RWPE2 (cell line): Measurements from ENCODE around the gene ANKRD42.
A peak's percentile ranks its signal among the peaks of the same experiment; 100 is the strongest.
"Not testable (repeated sequence)": the region's sequence is repeated elsewhere in the genome, so short reads cannot be mapped to it uniquely, and the experiment has no call there.

Source experiments
- ATAC-seq: fragments of 200-7000 bp; cut with Tn5 transposase; 3 replicates; pipeline ENCODE4 v1.9.1; 2021; ENCODE audit warnings: low read depth
- DNase-seq: peaks from one replicate; pipeline ENCODE4 v3.0.0-alpha.2; 2020; ENCODE audit warnings: low spot score
- H3K27ac ChIP-seq: fragments of 450-650 bp; 2 replicates; pipeline ENCODE4 v1.5.1; 2017; ENCODE audit warnings: mild to moderate bottlenecking; ENCODE audit not compliant: poor library complexity, severe bottlenecking
- H3K27me3 ChIP-seq: fragments of 250-450 bp; sonication (Bioruptor Pico); 2 replicates; pipeline ENCODE4 v1.5.1; 2021; ENCODE audit warnings: mild to moderate bottlenecking, moderate library complexity; ENCODE audit not compliant: insufficient read depth, poor library complexity, severe bottlenecking
- H3K36me3 ChIP-seq: fragments of 250-450 bp; sonication (Bioruptor Pico); 2 replicates; pipeline ENCODE4 v1.5.1; 2020; ENCODE audit warnings: low read depth, mild to moderate bottlenecking, moderate library complexity
- H3K4me1 ChIP-seq: fragments of 250-450 bp; sonication (Bioruptor Pico); 2 replicates; pipeline ENCODE4 v1.5.1; 2021; ENCODE audit warnings: mild to moderate bottlenecking, moderate library complexity; ENCODE audit not compliant: insufficient read depth, poor library complexity, severe bottlenecking
- H3K4me3 ChIP-seq: fragments of 250-450 bp; sonication (Bioruptor Pico); 2 replicates; pipeline ENCODE4 v1.5.1; 2021; ENCODE audit warnings: mild to moderate bottlenecking, moderate library complexity; ENCODE audit not compliant: severe bottlenecking
- H3K9me3 ChIP-seq: fragments of 250-450 bp; sonication (Bioruptor Pico); 2 replicates; pipeline ENCODE4 v1.5.1; 2021; ENCODE audit warnings: mild to moderate bottlenecking, moderate library complexity; ENCODE audit not compliant: severe bottlenecking
- CTCF ChIP-seq: fragments of 450-650 bp; IDR thresholded peaks from one replicate; pipeline ENCODE4 v1.5.1; 2017; ENCODE audit warnings: mild to moderate bottlenecking, moderate library complexity; ENCODE audit not compliant: poor library complexity, severe bottlenecking

Gene ANKRD42

DNA sequence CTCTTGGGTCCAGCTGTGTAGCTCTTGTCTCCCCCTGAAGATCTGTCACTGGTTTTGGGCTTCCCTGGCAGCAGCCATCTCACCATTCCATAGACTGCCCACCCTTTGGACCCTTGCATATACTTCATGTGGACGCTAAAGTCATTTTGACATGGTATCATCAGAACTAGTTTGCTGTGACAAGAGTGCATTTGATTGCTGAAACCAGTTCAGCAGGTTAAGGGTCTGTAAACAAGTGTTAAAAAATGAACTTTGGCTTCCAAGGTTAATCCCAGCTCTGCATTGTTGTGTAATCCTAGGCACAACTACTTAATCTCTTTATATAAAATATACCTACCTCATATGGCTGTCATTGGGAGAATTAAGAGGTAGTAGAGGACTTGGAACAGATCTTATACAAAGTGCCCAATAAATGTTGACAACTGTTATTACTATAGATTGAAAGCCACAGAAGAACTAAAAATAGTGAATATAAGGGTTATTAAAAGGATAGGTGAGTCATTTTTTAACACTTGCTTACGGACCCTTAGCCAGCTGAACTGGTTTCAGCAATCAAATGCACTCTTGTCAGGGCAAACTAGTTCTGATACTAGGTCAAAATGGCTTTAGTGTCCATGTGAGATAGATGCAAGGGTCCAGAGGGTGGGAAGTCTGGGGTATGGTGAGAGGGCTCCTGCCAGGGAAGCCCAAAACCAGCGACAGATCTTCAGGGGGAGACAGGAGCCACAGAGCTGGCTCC, 63.3 kb downstream of the ANKRD42 start:
- H3K36me3 ChIP-seq, result peaks cover 18% of the 10 kb centered on the region
- H3K27ac ChIP-seq, result no peak overlapping the region
- no peak for TF ChIP-seq CTCF
- ATAC-seq (no peak), DNase-seq (no peak)
- H3K27me3 ChIP-seq, result no peaks in the 10 kb centered on the region
- no peaks in the 10 kb centered on the region for H3K9me3 ChIP-seq
- H3K4me3 ChIP-seq, result no peak overlapping the region
- H3K4me1 ChIP-seq, result peaks cover 6% of the 10 kb centered on the region

DNA sequence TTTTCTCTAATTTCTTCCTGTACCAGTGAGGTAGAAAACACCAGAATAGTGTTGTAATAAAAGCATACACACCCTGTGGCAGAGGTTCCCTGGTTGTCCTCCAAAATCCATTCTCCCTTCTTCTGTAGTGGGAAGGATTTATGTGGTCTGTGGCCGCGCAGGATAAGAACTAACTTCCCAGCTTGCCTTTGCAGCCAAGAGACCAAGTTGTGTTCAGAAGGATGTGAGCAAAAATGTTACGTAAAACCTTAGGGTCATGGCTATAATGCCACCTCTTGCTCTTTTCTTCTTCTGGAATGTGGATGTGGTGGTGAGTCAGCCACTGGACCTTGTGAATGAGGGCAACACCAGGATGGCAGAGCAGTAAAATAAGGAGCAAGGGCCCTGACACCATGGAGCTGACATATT, 64.3 kb downstream of the ANKRD42 start:
- no peak overlapping the region for H3K4me3 ChIP-seq
- H3K4me1 ChIP-seq, result peaks cover 6% of the 10 kb centered on the region
- DNase-seq (no peak), ATAC-seq (peak; percentile 88)
- no peaks in the 10 kb centered on the region for H3K9me3 ChIP-seq
- no peak for TF ChIP-seq CTCF
- peaks cover 25% of the 10 kb centered on the region for H3K36me3 ChIP-seq
- H3K27ac ChIP-seq, result no peak overlapping the region
- H3K27me3 ChIP-seq, result no peaks in the 10 kb centered on the region

GRCh38 chr11:83259559-83259958, 66.0 kb downstream of the ANKRD42 start:
- peaks cover 43% of the 10 kb centered on the region for H3K36me3 ChIP-seq
- no peaks in the 10 kb centered on the region for H3K27me3 ChIP-seq
- DNase-seq (no peak), ATAC-seq (no peak)
- no peak for TF ChIP-seq CTCF
- H3K27ac ChIP-seq, result no peak overlapping the region
- no peaks in the 10 kb centered on the region for H3K9me3 ChIP-seq
- H3K4me3 ChIP-seq, result no peak overlapping the region
- H3K4me1 ChIP-seq, result peaks cover 6% of the 10 kb centered on the region

DNA sequence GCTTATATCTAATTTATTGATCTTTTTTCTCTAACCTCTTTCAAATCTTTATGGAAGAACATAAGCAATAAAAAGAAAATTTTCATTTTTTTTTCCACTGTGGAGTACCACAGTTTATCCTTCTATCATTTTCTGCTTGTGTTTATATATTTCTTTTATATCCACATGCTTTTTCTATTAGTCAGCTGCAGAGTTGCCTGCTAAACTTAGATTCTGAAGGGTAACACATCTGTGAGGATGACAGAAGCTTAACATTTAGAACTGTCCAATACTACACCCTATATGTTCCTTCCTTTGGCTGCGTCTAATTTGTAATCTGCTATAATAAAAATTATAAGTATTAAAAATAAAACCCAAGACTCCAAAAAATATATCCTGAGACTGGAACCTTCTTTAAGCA, 71.8 kb downstream of the ANKRD42 start:
- TF ChIP-seq CTCF, result no peak
- ATAC-seq, result no peak
- no peaks in the 10 kb centered on the region for H3K9me3 ChIP-seq

DNA sequence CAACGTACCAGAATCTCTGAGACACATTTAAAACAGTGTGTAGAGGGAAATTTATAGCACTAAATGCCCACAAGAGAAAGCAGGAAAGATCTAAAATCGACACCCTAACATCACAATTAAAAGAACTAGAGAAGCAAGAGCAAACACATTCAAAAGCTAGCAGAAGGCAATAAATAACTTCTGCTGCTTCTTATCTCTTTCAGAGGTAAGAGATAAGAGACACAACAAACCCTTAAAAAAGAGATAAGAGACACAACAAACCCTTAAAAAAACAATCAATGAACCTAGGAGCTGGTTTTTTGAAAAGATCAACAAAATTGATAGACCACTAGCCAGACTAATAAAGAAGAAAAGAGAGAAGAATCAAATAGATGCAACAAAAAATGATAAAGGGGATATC, 75.6 kb downstream of the ANKRD42 start:
- H3K4me1 ChIP-seq, H3K27ac ChIP-seq, H3K27me3 ChIP-seq, H3K9me3 ChIP-seq, H3K4me3 ChIP-seq, ATAC-seq, DNase-seq: not testable (repeated sequence)
- H3K36me3 ChIP-seq, result peaks cover 58% of the 10 kb centered on the region

More for the DNA sequence above, 71.8 kb downstream of the ANKRD42 start:
- no peak overlapping the region for H3K4me3 ChIP-seq
- DNase-seq, result no peak
- peaks cover 58% of the 10 kb centered on the region for H3K36me3 ChIP-seq
- H3K27ac ChIP-seq, result no peak overlapping the region
- no peaks in the 10 kb centered on the region for H3K4me1 ChIP-seq
- no peaks in the 10 kb centered on the region for H3K27me3 ChIP-seq

DNA sequence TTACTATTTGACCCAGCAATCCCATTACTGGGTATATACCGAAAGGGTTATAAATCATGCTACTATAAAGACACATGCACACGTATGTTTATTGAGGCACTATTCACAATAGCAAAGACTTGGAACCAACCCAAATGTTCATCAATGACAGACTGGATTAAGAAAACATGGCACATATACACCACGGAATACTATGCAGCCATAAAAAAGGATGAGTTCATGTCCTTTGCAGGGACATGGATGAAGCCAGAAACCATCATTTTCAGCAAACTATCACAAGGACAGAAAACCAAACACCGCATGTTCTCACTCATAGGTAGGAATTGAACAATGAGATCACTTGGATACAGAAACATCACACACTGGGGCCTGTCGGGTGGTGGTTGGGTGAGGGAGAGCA, 78.2 kb downstream of the ANKRD42 start:
- not testable (repeated sequence) for H3K27me3 ChIP-seq, H3K9me3 ChIP-seq, H3K27ac ChIP-seq, DNase-seq, H3K4me3 ChIP-seq, H3K4me1 ChIP-seq, ATAC-seq
- peaks cover 67% of the 10 kb centered on the region for H3K36me3 ChIP-seq
